Panc1 (cell line): Measurements from ENCODE around the gene TGFBRAP1.

ENCODE experiments used
- CTCF ChIP-seq: fragments of 450-650 bp; IDR thresholded peaks from 2 replicates; pipeline ENCODE4 v1.5.1; 2017; ENCODE audit warnings: mild to moderate bottlenecking
- POLR2AphosphoS5 ChIP-seq: IDR thresholded peaks from 2 replicates; pipeline ENCODE4 v1.6.1; 2012; ENCODE audit warnings: mild to moderate bottlenecking, low read depth, low read length, moderate library complexity
- REST ChIP-seq, 2 experiments: IDR thresholded peaks; 2 replicates each; pipeline ENCODE4 v1.6.1; 2011 to 2012; ENCODE audit warnings: low read depth in 2 of 2, control low read depth in 1 of 2, low read length in 1 of 2, mild to moderate bottlenecking in 1 of 2, moderate library complexity in 1 of 2; ENCODE audit not compliant: insufficient read depth in 1 of 2
- SIN3A ChIP-seq: IDR thresholded peaks from 2 replicates; pipeline ENCODE4 v1.6.1; 2012; ENCODE audit warnings: low read depth, mild to moderate bottlenecking, low read length, moderate library complexity, borderline replicate concordance; ENCODE audit not compliant: insufficient read depth
- TCF7L2 ChIP-seq: IDR thresholded peaks from 2 replicates; pipeline ENCODE4 v1.6.1; 2011; ENCODE audit warnings: mild to moderate bottlenecking, low read depth, low read length, inconsistent platforms

GRCh38 chr2:105308382-105309146 lies 21.0 kb downstream of the TGFBRAP1 start:
- TF ChIP-seq CTCF, result no peak
- no peak for TF ChIP-seq REST (IDR thresholded peaks at IDR 0.05; ENCODE audit: insufficient read depth in 1 of 2, low read depth in 2 of 2, low read length in 1 of 2)
- TF ChIP-seq SIN3A, result no peak
- TF ChIP-seq POLR2AphosphoS5, result no peak
- no peak for TF ChIP-seq TCF7L2
